Adrenal gland (tissue), 12 donors: Measurements from ENCODE around the gene ADPRHL1. TPM values are rescaled to one million over a fixed set of nuclear protein-coding genes. Genes with fewer than 3 reads are reported as not detected.

Experiments used
- DNase-seq, 7 donors: peaks; one replicate each; pipeline ENCODE4 v3.0.0-alpha.2; 2019 to 2020
- H3K27ac ChIP-seq, 5 donors: fragments of 200-600 bp; sonication (generic) in 4 of 5; 1 replicate in 3 of 5; 2 replicates in 2 of 5; pipeline versions ENCODE4 v1.5.1 to v1.8.0; 2016 to 2020; ENCODE audit warnings: mild to moderate bottlenecking in 1 of 5
- H3K27me3 ChIP-seq: fragments of 200-600 bp; 2 replicates; pipeline ENCODE4 v1.8.0; 2021
- H3K36me3 ChIP-seq, 2 donors: fragments of 200-600 bp; replicated peaks in 1 of 2; 1 replicate in 1 of 2; 2 replicates in 1 of 2; pipeline versions ENCODE4 v1.5.1 to v1.8.0; 2018 to 2022
- H3K4me1 ChIP-seq, 2 donors: fragments of 200-600 bp; replicated peaks in 1 of 2; 1 replicate in 1 of 2; 2 replicates in 1 of 2; pipeline versions ENCODE4 v1.5.1 to v1.8.0; 2018 to 2021
- H3K4me3 ChIP-seq, 4 donors: fragments of 200-600 bp; sonication (generic) in 3 of 4; one replicate each; pipeline ENCODE4 v1.5.1; 2016 to 2018
- H3K9me3 ChIP-seq, 3 donors: fragments of 200-600 bp; sonication (generic) in 1 of 3; replicated peaks in 1 of 3; 1 replicate in 2 of 3; 2 replicates in 1 of 3; pipeline versions ENCODE4 v1.5.1 to v1.8.0; 2016 to 2021
- POLR2A ChIP-seq, 2 donors: fragments of 450-650 bp; IDR thresholded peaks; one replicate each; pipeline ENCODE4 v1.6.1; 2017; ENCODE audit warnings: antibody characterized with exemption in 2 of 2, mild to moderate bottlenecking in 2 of 2, moderate library complexity in 1 of 2
- WGBS, 4 donors: extraction: QIAGEN DNeasy Blood & Tissue Kit in 2 of 4; methylation state at CpG; one replicate each; pipeline versions ENCODE4 v1.1.5 to v1.1.7; 2013 to 2017; 5-methylcytosine and 5-hydroxymethylcytosine counted together
- intact Hi-C, 2 donors: fragments of 100-400 bp; cut with DNase I; formaldehyde crosslinking; loops; one replicate each; pipeline versions ENCODE4 v1.14.1 to v1.15.0; 2022 to 2023
- polyA plus RNA-seq, 3 donors: library from polyadenylated mRNA; stranded (reverse); fragments of 200-250 nt in 2 of 3; fragments of 350-450 nt in 1 of 3; fragmentation: Illumina TruSeq in 1 of 3; extraction: RNeasy Lipid Tissue Mini Kit (QIAGEN cat#74804) in 1 of 3; gene quantifications; one replicate each; pipeline ENCODE4 v1.2.3, GENCODE V29; 2013 to 2014
- total RNA-seq, 9 donors: library from RNA; depleted of rRNA in 4 of 9; stranded (reverse); fragments of >200 nt in 4 of 9; fragments of 120-200 nt in 1 of 9; fragmentation: NEBNext Ultra II Directional in 1 of 9; extraction: Animal tissue kit (Norgen Biotek cat#: 25700) in 1 of 9; gene quantifications; one replicate each; pipeline versions ENCODE4 v1.1.0 to v1.2.4, GENCODE V29; 2013 to 2023
- TF ChIP-seq, protein P1 (sequence below), 6 experiments: fragments of 450-650 bp in 4 of 6; fragments of 200-600 bp in 2 of 6; sonication (generic) in 1 of 6; IDR thresholded peaks; 1 replicate in 5 of 6; 2 replicates in 1 of 6; pipeline versions ENCODE4 v1.5.1 to v1.8.0; 2016 to 2021; ENCODE audit warnings: antibody characterized with exemption in 6 of 6, mild to moderate bottlenecking in 2 of 6, moderate library complexity in 1 of 6
- donor health status: healthy with polysubstance abuse.
- donor health status: Bipolar disorder and iron deficiency.
- donor health status: DM: yes; HTN: yes; CAD: no.
- donor health status: DM: no; HTN: no; CAD: no.
- donor health status: DM: no; HTN: no; CAD: no.
- donor health status: DM: yes; HTN: yes; CAD: no.

ADPRHL1 gene
- total and polyA plus RNA-seq, 12 donors, result 2.0 to 14.2 (median 4.0) TPM

- intact Hi-C loops, result no loop called here
- Histone ChIP-seq H3K4me3 (no peak overlapping the region), H3K9me3 (no peaks in the 10 kb centered on the region), H3K36me3 (no peaks in the 10 kb centered on the region), H3K27me3 (no peaks in the 10 kb centered on the region), H3K27ac (no peak overlapping the region), H3K4me1 (peaks cover 0 to 6% of the 10 kb centered on the region in 2 donors)
- DNase-seq, result no peak
- WGBS, 4 donors, result 58 to 72% (median 71%) methylated on average over 5 to 19 of the region's 19 CpGs; no CpG with 5 or more reads in 1 of the 4 donors
- no peak for TF ChIP-seq POLR2A (IDR thresholded peaks at IDR 0.05)
- TF ChIP-seq, protein P1, sequence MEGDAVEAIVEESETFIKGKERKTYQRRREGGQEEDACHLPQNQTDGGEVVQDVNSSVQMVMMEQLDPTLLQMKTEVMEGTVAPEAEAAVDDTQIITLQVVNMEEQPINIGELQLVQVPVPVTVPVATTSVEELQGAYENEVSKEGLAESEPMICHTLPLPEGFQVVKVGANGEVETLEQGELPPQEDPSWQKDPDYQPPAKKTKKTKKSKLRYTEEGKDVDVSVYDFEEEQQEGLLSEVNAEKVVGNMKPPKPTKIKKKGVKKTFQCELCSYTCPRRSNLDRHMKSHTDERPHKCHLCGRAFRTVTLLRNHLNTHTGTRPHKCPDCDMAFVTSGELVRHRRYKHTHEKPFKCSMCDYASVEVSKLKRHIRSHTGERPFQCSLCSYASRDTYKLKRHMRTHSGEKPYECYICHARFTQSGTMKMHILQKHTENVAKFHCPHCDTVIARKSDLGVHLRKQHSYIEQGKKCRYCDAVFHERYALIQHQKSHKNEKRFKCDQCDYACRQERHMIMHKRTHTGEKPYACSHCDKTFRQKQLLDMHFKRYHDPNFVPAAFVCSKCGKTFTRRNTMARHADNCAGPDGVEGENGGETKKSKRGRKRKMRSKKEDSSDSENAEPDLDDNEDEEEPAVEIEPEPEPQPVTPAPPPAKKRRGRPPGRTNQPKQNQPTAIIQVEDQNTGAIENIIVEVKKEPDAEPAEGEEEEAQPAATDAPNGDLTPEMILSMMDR (IDR thresholded peaks at IDR 0.05), result no peak
Observed at GRCh38 chr13:113445791-113446487, 7.3 kb downstream of the ADPRHL1 start.

GRCh38 chr13:113443991-113444390 lies 9.3 kb downstream of the ADPRHL1 start:
- WGBS, 4 donors, result 90 to 98% (median 96%) methylated on average over 10 to 15 of the region's 15 CpGs
- H3K4me3 ChIP-seq, result no peak overlapping the region
- no peak for DNase-seq
- TF ChIP-seq, protein P1 (IDR thresholded peaks at IDR 0.05), result no peak
- no peak for TF ChIP-seq POLR2A (IDR thresholded peaks at IDR 0.05)
- intact Hi-C loops, result no loop called here
- H3K4me1 ChIP-seq, result no peaks in the 10 kb centered on the region
- no peaks in the 10 kb centered on the region for H3K27me3 ChIP-seq
- H3K9me3 ChIP-seq, result no peaks in the 10 kb centered on the region
- no peak overlapping the region for H3K27ac ChIP-seq
- H3K36me3 ChIP-seq, result no peaks in the 10 kb centered on the region

DNA sequence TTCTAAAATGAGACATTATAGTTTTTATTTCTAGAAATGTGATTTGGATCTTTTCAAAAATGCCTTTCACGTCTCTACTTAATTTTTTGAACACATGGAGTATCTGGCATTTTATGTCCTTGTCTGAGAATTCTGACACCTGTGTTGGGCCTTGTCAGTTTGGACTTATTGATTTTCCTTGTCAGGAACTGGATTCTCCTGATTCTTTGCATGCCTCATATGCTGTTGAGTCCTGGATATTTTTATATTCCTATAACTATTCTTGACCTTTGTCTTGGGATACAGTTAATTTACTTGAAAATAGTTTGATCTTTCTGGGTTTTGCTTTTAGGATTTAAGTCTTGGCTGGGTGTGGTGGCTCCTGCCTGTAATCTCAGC lies 10.3 kb downstream of the ADPRHL1 start:
- Histone ChIP-seq H3K4me1 (no peaks in the 10 kb centered on the region), H3K36me3 (no peaks in the 10 kb centered on the region), H3K4me3 (no peak overlapping the region), H3K27ac (no peak overlapping the region), H3K9me3 (no peaks in the 10 kb centered on the region), H3K27me3 (no peaks in the 10 kb centered on the region)
- DNase-seq, result no peak
- intact Hi-C loops, result no loop called here
- TF ChIP-seq POLR2A (IDR thresholded peaks at IDR 0.05), result no peak
- TF ChIP-seq, protein P1 (IDR thresholded peaks at IDR 0.05), result no peak
- 77 to 97% (median 93%) methylated on average over 1 of the region's 1 CpG for WGBS, 4 donors

DNA sequence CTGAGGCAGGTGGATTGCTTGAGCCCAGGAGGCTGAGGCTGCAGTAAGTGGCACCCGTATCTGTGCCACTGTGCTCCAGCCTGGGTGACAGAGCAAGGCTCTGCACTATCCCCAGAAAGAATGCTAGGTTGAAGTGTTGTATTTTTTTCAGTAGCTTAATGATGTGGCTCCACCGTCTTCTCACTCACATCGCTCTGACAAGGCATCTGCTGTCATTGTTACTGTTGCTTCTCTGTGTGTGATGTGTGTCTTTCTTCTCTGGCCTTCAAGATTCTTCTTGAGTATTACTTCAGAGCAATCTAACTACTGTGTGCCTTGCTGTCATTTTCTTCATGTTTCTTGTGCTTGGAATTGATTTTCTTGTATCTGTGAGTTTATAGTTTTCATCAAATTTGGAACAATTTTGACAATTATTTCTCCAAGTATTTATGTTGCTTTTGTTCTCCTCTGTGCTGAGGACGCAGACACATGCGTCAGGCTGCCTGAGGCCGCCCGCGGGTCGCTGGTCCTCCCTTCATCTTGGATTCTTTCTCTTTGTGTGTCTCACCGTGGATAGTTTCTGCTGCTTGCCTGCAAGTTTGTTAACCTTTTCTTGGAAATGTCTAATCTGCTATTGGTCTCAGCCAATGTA lies 10.8 kb downstream of the ADPRHL1 start:
- H3K9me3 ChIP-seq, result no peaks in the 10 kb centered on the region
- no peaks in the 10 kb centered on the region for H3K36me3 ChIP-seq
- no peak overlapping the region for H3K27ac ChIP-seq
- TF ChIP-seq, protein P1 (IDR thresholded peaks at IDR 0.05), result no peak
- no peak for TF ChIP-seq POLR2A (IDR thresholded peaks at IDR 0.05)
- WGBS, 4 donors, result 87 to 95% (median 90%) methylated on average over 10 of the region's 10 CpGs
- no peak overlapping the region for H3K4me3 ChIP-seq
- H3K4me1 ChIP-seq, result no peaks in the 10 kb centered on the region
- DNase-seq, result no peak
- no peaks in the 10 kb centered on the region for H3K27me3 ChIP-seq
- intact Hi-C loops, result no loop called here
